ENCODE measurements around the gene SPRYD4. TPM values are rescaled to one million over a fixed set of nuclear protein-coding genes. Genes with fewer than 3 reads are reported as not detected.

SPRYD4 gene
- total and polyA plus RNA-seq, 2 of the 4 experiments (the other 2 are of a cell fraction) = 1.7 to 1.8 TPM

- Histone ChIP-seq H4K91ac (ENCODE audit: insufficient read depth, low read depth, low read length) (no peak overlapping the region), H3K4me1 (ENCODE audit: control insufficient read depth, insufficient read depth, low read length) (no peaks in the 10 kb centered on the region), H3K36me3 (ENCODE audit: control insufficient read depth, insufficient read depth, low read length) (peaks cover 36% of the 10 kb centered on the region), H4K20me1 (ENCODE audit: insufficient read depth, low read length) (no peaks in the 10 kb centered on the region), H3K9me1 (ENCODE audit: insufficient read depth, low read length) (peaks cover 4% of the 10 kb centered on the region; the same call in 1 of the 2 replicates), H3K18ac (ENCODE audit: low read depth, low read length) (no peak overlapping the region), H2BK5ac (ENCODE audit: low read depth, low read length, poor library complexity, severe bottlenecking) (no peak overlapping the region), H2BK120ac (ENCODE audit: low read depth, low read length) (no peak overlapping the region), H3K56ac (ENCODE audit: extremely low read depth, insufficient read depth, low read length) (no peak overlapping the region), H3K79me1 (ENCODE audit: low read depth in 1 of 2, low read length in 2 of 2) (no peaks in the 10 kb centered on the region), H3K27me3 (ENCODE audit: control insufficient read depth, insufficient read depth, low read length) (no peaks in the 10 kb centered on the region), H2AFZ (replicated peaks; ENCODE audit: low read length, poor library complexity) (no peak overlapping the region), H3K9ac (ENCODE audit: low read depth, low read length) (no peak overlapping the region), H3K4me2 (ENCODE audit: low read depth, low read length) (no peak overlapping the region), H3K23ac (ENCODE audit: low read depth, low read length) (no peak overlapping the region), H2AK9ac (replicated peaks; ENCODE audit: low read depth, low read length, poor library complexity) (no peak overlapping the region), H3K9me3 (ENCODE audit: control insufficient read depth, insufficient read depth, low read length) (no peaks in the 10 kb centered on the region), H2BK15ac (ENCODE audit: low read depth, low read length) (no peak overlapping the region), H4K5ac (ENCODE audit: low read depth, low read length) (no peak overlapping the region), H3K4ac (ENCODE audit: low read depth, low read length) (no peak overlapping the region), H2BK20ac (ENCODE audit: low read depth, low read length) (no peak overlapping the region), H2AK5ac (ENCODE audit: low read depth, low read length) (no peak overlapping the region), H3K4me3 (ENCODE audit: insufficient read depth, low read depth, low read length) (no peak overlapping the region), H4K8ac (ENCODE audit: low read depth in 2 of 2, low read length in 2 of 2) (no peak overlapping the region), H3K14ac (replicated peaks; ENCODE audit: low read depth, low read length) (no peak overlapping the region), H3K27ac (ENCODE audit: insufficient read depth, low read length) (no peak overlapping the region)
- ATAC-seq (ENCODE audit: low read depth) (no peak), DNase-seq (no peak)
- ChIA-PET POLR2A (ENCODE audit: unreplicated experiment) (no interaction called here), CTCF (interaction anchor here (0.9 kb wide), 1 partner anchor 65 kb away, joined by 3 read pairs; the partner anchor contains the start of gene STAT2)
- in situ Hi-C loops (cut with MboI; ENCODE audit: low sequenced_read_pairs) = no loop called here
- WGBS, 2 experiments (ENCODE audit: extremely low coverage in 2 of 2, insufficient read length in 1 of 2) = no CpG with 5 or more reads among the region's 1 CpG
- TF ChIP-seq USF2 (IDR thresholded peaks at IDR 0.05; ENCODE audit: low read depth, low read length) = no peak
- no peak for TF ChIP-seq MAFK (IDR thresholded peaks at IDR 0.05; ENCODE audit: low read depth, low read length)
- no peak for TF ChIP-seq MXI1 (IDR thresholded peaks at IDR 0.05; ENCODE audit: borderline replicate concordance, low read depth, low read length)
- intact Hi-C loops (cut with micrococcal nuclease) = no loop called here
- BruUV-seq (replicated peaks) = no TSS peak
- dilution Hi-C loops (cut with HindIII; ENCODE audit: low sequenced_read_pairs, unreplicated experiment) = no loop called here
These were observed 43.2 kb upstream of the SPRYD4 start for GRCh38 chr12:56425193-56425592.
